Stimulated activated CD4-positive, alpha-beta T cell treated with anti-CD3 and anti-CD28 coated beads, TNF-alpha, amount 100 ng/mL, for 48 hours (primary cell): ENCODE measurements around the gene TSHZ1.

Source experiments
- DNase-seq, 3 donors: peaks; one replicate each; pipeline ENCODE4 v3.0.0-alpha.2; 2020; ENCODE audit warnings: low read depth in 3 of 3

Gene TSHZ1

DNA sequence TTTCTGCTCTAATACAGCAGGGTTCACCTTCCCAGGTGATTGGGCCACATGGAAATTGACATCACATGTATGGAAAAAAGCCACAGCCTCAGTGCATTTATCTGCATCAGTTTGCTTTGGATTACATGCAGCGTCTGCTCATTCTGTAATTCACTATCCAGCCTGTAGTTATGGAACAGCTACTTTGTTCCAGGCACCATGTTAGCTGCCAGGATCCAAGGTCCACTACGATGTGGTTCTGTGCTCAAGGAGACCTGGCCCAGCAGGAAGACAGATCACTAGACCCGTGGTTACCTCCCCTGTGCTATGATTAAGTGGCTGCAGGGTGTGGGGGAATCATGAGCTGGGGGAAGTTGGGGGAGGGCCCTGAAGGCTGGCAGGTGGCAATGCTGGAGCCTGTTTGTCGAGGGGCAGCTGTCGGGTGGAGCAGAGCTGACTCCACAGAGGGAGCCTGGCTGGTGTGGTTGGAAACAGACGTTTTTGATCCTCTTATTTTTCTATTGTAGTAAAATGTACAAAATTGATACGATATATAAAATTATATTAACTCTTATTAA lies 58.6 kb downstream of the TSHZ1 start:
- DNase-seq = no peak

DNA sequence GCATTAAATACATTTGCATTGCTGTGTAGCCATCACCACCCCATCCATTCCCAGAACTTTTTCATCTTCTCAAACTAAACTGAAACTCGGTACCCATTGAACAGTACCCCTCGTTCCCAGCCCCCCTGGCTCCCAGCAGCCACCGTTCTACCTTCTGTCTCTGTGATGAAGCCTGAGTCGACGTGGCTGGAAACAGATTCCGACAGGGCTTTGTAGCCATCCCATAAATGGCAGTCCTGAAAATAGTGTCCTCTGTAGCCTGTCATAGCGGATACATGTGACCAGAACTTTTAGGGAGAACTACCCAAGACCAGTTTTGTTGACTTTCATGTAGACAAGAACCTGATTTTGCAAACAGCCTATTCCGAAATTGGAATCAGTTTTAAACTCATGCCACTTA lies 59.1 kb downstream of the TSHZ1 start:
- no peak for DNase-seq

DNA sequence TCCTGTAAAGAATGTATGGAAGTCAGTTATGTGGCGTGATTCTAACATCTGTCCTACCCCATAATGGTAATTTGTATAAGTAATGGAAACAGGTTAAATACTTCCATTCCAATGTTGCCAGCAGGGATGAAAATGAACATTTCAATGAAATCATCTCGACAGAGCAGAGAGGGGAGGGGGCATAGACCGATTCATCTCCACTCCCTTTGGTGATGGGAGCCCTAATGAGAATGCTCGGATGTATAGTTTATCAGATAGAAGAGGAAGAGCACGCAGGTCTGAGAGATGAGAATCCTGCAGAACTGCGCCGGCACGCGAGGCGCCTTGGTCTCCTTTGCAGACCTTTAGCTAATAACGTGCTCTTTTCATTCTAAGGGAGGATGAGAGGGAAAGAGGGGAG lies 61.4 kb downstream of the TSHZ1 start:
- DNase-seq = no peak

DNA sequence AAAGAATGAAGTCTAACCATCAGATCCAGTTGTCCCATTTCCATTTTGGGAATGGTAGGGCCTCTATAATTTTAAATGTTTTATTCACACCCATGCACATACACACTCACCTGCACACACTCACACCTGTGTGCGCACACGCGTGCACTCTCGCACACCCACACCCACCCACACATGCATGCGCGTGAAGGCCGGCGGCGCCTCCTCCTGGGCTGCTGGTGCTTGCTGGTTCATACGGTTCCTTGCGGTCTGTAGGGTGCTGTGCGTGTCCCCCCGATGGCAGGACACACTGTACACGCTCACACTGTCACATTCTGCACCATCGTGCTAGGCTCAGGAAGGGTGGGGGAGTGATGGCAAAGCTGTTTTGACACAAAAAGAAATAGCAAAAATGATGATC lies 63.2 kb downstream of the TSHZ1 start:
- DNase-seq = no peak

DNA sequence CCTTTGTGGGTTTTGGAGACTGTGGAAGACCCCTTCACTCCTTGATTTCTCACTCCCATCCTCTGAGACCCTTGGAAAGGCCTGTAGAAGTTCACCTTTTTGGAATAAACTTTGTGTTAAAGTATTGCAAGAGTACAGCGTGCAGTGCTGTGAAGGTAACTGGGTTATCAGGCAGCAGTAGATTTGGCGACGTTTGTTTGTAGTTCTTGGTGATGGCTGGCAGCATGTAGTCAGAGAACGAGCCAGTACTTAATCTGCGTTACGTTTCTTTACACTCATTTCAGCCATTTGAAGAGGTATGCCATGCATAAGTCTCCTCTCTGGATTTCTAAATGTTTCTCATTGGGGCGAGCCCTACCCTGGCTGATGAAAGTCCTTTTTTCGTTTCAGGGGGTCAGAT lies 64.6 kb downstream of the TSHZ1 start:
- no peak for DNase-seq

DNA sequence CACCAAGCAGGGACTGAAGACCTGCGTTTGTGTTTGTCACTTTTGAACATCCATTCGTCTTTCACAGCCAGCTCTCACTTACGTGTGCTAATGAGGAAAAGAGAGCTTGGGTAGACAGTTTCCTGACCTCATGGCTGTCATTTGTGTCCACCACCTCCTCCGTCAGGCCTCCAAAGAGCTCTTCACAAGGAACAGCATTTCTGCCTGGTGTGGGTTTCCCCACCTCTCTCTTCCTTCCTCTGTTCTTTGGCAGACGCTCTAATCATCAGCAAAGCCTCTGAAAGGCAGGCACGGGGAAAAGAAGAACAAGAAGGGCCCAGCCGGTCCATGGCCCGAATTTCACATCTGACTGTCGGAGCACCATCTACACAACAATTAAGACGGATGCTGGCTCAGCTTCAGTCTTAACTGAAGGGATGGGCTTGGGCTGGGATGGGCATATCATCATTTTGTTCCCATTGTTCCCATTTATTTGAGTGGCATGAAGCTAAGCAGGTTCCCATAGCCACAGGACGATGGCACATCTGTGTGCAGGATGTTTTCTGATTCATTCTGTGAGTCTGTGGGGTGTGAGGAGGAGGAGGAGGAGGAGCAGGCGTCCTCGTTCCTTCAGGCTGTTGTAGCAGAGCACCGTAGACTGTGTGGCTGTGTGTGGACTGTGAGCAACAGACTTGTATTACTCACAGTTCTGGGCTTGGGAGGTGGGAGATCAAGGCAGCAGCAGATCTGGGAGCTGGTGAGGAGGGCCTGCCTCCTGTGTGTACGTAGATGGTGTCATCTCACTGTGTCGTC lies 66.4 kb downstream of the TSHZ1 start:
- peak in 1 of 3 donors; percentile 5 for DNase-seq

DNA sequence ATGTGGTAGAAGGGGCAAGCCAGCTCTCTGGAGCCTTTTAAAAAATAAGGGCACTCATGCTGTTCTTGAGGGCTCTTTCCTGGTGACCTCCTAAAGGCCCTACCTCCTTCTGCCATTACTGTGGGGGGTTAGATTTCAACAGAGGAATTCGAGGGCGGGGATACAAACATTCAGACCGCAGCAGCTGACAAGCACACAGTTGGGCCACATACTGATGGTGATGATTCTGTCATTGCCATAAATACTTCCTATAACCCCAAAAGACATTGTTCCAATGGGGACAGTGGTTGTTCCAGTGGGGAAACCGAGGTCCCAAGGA lies 67.0 kb downstream of the TSHZ1 start:
- no peak for DNase-seq

DNA sequence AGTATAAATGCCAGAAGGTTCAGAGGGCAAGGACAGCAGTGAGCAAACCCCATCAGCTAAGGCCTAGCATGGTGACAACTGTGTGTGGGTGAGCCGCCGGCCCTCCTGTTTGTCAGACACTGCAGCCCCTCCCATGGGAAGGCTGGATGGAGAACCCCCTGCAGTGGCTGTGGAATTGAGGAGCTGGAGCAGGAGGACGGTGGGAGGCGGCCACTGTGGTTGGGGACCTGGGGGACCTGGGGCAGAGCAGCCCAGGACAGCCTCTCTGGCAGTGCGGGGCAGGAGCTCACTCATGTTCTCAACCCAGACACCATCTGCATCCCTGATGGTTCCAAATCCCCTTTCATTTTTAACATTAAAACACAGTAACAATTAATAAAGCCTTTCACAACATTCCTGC lies 68.8 kb downstream of the TSHZ1 start:
- no peak for DNase-seq

DNA sequence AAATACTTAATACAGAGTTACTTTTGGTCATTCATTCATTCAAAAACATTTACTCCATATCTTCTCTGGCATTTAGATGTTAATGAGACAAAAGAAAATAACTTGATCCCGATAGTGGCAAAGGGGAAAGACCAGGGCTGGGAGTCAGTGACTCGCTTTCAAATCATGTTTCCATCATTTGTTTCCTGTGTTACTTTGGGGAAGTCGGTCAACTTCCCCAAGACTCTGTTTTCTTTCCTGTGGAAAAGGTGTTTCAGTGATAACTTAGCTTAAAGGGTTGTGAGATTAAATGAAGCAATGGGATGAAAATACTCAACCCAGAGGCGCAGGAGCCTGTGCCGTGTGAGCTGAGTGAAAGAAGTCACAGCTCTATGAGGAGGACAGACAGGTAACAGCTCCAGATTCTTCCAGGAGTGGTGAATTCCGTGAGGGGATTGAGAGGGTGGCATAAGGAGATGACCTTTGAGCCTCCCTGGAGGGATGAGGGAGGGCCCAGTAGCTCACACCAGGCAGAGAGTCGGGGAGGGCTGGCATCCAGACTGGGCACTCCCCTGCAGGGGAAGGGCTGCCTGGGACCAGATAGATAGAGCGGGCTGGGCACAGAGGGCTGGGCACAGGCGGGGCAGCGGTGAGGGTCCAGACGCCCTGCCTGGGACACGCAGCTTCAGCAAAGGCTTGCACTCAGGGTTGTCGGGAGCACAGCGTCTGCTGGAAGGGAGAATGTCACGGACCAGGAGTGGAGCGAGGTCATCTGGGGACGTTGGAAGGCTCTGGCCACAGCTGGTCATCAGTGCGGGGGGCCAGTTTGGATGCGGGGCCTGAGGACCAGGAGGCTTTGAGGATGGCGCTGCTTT lies 70.1 kb downstream of the TSHZ1 start:
- no peak for DNase-seq

DNA sequence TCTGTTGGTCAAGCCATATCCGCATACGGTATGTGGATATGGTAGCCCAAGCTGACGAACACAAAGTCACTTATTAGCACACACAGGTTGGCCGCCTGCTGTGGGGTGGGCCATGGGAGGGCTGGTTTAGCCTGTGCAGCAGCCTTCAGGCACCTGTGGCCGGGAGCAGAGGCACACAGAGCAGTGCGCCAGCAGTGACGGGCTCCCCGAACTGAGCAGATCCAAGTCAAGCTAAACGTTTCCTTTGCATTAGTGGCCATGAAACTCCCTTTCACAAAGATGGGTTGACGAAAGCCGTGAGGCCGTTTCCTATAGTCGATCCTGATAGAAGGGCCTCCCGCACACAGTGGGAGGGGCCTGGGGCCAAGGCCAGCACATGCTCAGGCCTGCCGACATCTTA lies 72.1 kb downstream of the TSHZ1 start:
- no peak for DNase-seq

DNA sequence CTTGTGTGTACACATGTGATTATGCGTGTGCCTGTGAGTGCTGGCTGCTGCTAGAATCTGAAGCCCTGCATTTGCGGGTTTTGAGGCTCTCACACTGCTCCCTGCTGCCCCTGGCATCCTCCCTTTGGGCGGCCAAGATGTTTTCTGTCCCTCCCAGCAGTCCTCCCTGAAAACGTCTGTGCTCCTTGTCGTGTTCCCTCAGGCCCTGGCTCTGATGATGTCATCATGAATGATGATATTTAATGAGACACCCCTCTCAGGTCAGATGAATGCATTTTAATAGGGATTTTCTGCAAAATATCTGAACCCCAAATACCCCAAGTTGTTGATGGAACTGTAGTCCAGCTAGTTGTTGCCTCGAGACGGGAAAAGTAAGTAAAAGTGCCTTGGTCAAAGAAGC lies 73.1 kb downstream of the TSHZ1 start:
- DNase-seq = no peak

DNA sequence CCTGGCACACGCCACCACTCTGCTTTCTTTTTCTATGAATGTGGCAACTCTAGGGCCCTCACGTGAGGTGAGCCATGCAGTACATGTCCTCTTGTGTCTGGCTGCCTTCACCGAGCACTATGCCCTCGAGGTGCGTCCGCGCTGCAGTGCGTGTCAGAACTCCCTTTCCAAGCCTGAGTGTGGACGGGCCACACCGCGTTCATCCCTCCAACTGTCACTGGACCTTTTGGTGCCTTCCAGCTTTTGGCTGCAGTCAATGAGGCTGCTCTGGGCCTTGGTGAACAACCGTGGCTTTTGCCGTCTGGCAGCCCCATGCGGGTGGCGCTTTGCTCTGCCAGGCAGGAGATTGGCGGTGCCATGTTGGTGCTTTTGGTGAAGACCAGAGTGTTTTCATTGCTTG lies 74.0 kb downstream of the TSHZ1 start:
- DNase-seq = no peak

DNA sequence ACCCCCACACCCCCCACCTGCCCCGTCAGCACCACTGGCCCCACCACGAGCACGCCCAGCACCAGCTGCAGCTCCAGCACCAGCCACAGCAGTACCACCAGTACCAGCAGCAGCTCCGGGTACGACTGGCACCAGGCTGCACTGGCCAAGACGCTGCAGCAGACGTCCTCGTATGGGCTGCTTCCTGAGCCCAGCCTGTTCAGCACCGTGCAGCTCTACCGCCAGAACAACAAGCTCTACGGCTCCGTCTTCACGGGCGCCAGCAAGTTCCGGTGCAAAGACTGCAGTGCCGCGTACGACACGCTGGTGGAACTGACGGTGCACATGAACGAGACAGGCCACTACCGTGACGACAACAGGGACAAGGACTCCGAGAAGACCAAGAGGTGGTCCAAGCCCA lies 75.3 kb downstream of the TSHZ1 start:
- DNase-seq = no peak

DNA sequence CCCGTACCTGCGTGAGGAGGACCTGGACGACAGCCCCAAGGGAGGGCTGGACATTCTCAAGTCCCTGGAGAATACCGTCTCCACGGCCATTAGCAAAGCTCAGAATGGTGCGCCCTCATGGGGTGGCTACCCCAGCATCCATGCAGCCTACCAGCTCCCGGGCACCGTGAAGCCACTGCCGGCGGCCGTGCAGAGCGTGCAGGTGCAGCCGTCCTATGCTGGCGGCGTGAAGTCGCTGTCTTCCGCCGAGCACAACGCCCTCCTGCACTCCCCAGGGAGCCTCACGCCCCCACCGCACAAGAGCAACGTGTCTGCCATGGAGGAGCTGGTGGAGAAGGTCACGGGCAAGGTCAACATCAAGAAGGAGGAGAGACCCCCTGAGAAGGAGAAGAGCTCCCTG lies 76.4 kb downstream of the TSHZ1 start:
- no peak for DNase-seq

DNA sequence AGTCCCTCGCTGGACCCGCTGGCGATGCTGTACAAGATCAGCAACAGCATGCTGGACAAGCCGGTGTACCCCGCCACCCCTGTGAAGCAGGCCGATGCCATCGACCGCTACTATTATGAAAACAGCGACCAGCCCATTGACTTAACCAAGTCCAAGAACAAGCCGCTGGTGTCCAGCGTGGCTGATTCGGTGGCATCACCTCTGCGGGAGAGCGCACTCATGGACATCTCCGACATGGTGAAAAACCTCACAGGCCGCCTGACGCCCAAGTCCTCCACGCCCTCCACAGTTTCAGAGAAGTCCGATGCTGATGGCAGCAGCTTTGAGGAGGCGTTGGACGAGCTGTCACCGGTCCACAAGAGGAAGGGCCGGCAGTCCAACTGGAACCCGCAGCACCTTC lies 77.1 kb downstream of the TSHZ1 start:
- DNase-seq = no peak

DNA sequence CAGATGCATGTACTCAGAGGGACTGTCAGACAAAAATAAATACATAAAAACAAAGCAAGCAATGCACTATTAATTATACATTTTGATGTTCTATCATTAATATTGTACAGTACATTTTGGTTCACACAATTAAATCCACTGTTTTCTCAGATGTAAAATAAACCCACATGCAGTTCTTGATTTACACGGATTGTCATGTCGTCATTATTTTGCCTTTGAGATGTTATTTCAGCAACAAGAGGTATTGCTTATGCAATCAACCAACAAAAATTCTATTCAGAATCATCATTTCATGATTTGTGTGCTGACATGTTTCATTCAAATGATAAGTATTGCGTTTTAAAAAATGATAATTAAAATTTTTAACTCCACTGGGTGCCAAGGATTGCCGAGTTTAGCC lies 79.2 kb downstream of the TSHZ1 start:
- DNase-seq = no peak

DNA sequence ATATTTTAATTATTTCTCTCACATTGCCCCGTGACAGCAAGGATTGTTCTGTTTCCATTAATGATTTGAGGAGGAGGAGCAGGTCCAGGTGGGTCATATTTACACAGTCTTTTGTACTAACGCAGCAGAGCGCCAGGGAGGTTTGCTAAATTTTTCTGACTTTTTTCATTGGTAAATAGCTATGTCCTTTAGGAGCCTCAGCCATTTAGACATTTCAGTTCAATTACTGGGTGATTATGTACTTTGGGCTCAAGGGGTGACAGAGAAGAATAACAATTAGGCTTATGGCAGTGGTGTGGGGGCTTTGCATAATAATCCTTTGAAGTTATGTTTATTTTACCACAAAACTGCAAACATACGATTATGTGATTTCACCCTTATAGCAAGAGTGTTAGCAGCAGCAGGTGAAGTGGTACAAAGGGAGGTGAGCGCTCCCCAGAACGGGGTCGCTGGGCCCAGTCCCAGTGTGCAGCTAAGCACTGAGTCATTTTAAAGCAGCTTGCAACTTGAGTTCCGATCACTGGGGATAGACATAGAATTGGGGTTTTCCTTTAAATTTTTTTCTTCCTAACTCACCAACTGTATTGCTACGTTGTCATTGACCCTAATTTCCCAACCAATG lies 80.3 kb downstream of the TSHZ1 start:
- DNase-seq = no peak

DNA sequence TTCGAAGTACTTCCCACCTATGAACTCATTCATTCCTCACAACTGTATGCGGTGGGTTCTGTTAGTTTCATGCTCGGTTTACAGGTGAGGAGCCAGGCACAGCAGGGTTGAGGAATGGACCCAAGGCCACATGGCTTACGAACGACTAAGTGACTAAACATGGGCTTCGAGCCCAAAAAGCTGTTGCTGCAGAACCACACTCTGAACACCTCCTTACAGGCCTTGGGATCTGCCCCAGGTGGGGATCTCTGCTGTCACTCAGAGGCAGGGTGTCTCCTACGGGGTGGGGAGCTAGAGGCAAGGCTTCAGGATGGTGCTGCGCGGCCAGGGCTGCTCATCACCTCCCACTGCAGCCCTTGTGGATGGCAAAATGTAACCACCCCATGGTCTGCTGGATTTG lies 80.9 kb downstream of the TSHZ1 start:
- DNase-seq = no peak

DNA sequence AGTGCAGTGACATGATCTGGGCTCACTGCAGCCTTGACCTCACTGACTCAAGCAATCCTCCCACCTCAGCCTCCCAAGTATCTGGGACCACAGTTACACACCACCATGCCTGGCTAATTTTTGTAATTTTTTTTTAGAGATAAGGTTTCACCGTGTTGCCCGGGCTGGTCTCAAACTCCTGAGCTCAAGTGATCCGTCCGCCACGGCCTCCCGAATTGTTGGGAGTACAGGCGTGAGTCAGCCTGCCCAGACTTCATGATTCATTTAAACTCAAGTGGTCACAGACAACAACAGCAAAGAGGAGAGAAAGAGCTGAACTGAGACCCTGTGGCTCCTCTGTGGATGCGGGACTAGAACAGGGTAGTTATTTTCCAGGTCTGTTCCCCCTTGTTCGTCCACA lies 83.0 kb downstream of the TSHZ1 start:
- no peak for DNase-seq

DNA sequence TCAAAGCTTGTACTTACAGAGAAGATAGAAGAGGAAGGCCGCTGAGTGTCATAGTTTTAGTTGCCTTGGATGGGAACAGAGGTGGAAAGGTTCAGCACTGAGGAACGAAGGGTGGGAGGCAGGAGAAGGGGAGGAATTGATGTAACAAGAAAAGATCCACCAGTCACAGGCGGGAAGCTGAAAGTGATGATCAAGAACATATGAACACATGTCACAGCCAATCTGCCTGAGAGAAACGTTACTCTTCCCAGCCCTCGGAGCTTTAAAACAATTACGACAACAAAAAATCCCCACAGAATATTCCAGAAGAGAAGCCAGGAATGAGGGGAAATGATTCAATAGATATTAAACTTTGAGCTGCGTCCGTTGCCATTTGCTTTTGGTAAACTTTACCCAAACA lies 87.1 kb downstream of the TSHZ1 start:
- DNase-seq = no peak

DNA sequence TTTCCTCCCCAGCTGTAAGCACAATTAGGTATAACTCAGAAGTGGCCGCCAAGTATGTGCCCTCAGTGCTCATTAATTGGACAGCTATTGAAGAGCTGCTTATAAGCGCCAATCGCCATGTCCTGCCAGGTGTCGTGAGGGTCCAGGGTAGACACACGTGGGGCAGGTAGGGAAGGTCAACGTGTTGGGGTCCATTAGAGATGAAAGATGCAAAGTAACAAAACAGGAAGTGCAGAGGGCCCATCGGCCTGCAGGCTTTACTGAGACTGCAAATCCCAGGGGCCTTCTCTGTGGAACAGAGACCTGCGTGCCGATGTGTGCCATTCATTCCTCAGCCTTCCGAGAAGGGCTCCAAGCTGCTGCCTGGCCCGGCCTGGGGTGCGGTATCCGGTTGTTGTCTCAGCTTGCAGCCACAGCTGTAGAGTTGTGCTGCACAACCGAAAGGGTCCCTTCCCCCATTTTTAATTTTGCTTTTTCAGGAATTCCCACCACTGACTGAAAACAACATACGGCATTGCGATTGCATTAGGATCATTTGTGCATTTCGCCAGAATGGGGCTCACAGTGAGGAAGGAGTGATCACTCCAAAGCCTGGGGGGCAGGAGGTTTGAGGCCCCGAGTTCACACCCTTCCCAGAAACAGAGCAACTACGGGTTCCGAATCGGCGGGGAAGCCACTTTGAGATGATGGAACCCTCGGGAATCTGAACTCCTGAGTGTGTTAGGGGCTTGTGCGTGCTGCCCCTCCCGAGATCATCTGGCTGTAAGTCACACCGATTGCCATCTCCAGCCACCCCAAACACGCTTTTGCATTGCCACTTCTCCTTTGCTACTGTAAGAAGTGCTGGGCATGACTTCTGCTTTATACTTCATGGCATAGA lies 94.3 kb downstream of the TSHZ1 start:
- no peak for DNase-seq

DNA sequence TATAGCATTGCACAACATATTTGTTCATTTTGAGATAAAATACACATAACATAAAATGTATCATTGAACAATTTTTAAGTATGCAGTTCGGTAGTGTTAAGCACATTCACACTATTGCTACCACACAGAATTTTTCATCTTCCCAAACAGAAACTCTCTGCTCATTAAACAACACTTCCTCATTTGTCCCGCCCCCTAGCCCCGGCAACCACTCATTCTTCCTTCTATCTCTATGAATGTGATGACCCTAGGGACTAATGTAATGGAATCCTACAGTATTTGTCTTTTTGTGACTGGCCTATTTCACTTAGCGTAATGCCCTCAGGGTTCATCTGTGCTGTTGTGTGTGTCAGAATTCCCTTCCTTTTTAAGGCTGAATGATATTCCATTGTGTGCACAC lies 95.4 kb downstream of the TSHZ1 start:
- DNase-seq = no peak
